Measurements from ENCODE around the gene STK36.

Gene STK36

GRCh38 chr2:218727502-218728165 lies 55.7 kb downstream of the STK36 start:
- TF ChIP-seq ZFX (IDR thresholded peaks at IDR 0.05), result no peak
- TF ChIP-seq, protein P1, sequence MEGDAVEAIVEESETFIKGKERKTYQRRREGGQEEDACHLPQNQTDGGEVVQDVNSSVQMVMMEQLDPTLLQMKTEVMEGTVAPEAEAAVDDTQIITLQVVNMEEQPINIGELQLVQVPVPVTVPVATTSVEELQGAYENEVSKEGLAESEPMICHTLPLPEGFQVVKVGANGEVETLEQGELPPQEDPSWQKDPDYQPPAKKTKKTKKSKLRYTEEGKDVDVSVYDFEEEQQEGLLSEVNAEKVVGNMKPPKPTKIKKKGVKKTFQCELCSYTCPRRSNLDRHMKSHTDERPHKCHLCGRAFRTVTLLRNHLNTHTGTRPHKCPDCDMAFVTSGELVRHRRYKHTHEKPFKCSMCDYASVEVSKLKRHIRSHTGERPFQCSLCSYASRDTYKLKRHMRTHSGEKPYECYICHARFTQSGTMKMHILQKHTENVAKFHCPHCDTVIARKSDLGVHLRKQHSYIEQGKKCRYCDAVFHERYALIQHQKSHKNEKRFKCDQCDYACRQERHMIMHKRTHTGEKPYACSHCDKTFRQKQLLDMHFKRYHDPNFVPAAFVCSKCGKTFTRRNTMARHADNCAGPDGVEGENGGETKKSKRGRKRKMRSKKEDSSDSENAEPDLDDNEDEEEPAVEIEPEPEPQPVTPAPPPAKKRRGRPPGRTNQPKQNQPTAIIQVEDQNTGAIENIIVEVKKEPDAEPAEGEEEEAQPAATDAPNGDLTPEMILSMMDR (conservative IDR thresholded peaks at IDR 0.05), result peak; percentile 56
- no peak overlapping the region for H3K27ac ChIP-seq

- TF ChIP-seq, protein P1 (conservative IDR thresholded peaks at IDR 0.05), result no peak
- no peak for TF ChIP-seq ZFX (IDR thresholded peaks at IDR 0.05)
- no peak overlapping the region for H3K27ac ChIP-seq
These were observed 57.8 kb downstream of the STK36 start for GRCh38 chr2:218729640-218730039.

DNA sequence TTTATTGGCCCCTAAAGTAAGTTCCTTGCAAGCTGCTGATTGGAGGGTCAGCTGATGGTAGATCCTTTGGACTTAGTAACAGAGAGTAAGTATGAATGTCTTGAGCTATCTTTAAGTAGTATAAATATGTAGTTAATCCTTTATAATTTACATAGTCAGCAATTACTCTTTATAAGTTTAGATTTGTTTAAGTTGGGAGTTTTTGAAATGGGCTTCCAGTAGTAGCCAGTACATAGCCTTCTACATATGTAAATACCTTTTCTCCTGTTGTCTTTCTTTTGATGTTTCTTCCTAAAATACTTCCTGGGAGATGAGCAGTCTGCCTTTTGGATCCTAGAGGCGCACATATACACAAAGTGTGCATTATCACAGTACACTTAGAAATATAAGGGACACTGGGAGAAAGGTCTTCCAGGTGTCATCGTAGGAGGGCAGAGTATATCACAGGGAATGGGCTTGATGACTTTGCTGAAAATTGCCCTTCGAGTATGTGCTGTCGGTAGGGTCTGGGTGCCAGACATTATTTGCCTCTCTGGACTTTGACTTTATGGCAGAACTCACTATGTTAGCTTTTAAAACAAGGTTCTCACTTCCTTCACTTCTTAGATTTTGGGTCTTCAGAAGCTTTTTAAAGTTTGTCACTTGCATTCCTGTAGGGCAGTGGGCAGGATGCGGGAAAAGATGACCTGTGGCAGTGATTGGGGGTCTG lies 60.3 kb downstream of the STK36 start:
- TF ChIP-seq, protein P1 (conservative IDR thresholded peaks at IDR 0.05), result no peak
- no peak overlapping the region for H3K27ac ChIP-seq

- H3K27ac ChIP-seq, result no peak overlapping the region
- TF ChIP-seq, protein P1 (conservative IDR thresholded peaks at IDR 0.05), result no peak
- no peak for TF ChIP-seq ZFX (IDR thresholded peaks at IDR 0.05)
These were observed 60.9 kb downstream of the STK36 start for GRCh38 chr2:218732761-218733158.

- no peak overlapping the region for H3K27ac ChIP-seq
- no peak for TF ChIP-seq ZFX (IDR thresholded peaks at IDR 0.05)
- TF ChIP-seq, protein P1 (conservative IDR thresholded peaks at IDR 0.05), result no peak
These were observed 61.5 kb downstream of the STK36 start for GRCh38 chr2:218733171-218734021.

GRCh38 chr2:218734190-218734975 lies 62.5 kb downstream of the STK36 start:
- no peak for TF ChIP-seq ZFX (IDR thresholded peaks at IDR 0.05)
- TF ChIP-seq, protein P1 (conservative IDR thresholded peaks at IDR 0.05), result no peak
- no peak overlapping the region for H3K27ac ChIP-seq
